Activated T-helper 1 cell treated with anti-CD3 and anti-CD28 coated beads, Interleukin-2, amount 50 U/mL, for 16 hours (primary cell): Measurements from ENCODE around the gene TLR9.

ENCODE experiments used
- DNase-seq, 2 donors: peaks; one replicate each; pipeline ENCODE4 v3.0.0-alpha.2; 2020; ENCODE audit warnings: low read depth in 1 of 2, low spot score in 1 of 2

Gene TLR9

GRCh38 chr3:52175416-52176179, 49.8 kb downstream of the TLR9 start:
- no peak for DNase-seq

GRCh38 chr3:52174896-52175295, 50.5 kb downstream of the TLR9 start:
- DNase-seq = no peak

- no peak for DNase-seq
Observed at GRCh38 chr3:52173101-52173500, 52.3 kb downstream of the TLR9 start.

- DNase-seq = no peak
Observed at GRCh38 chr3:52172262-52172757, 53.1 kb downstream of the TLR9 start.

GRCh38 chr3:52171514-52172261, 53.8 kb downstream of the TLR9 start:
- no peak for DNase-seq
